Eye (tissue), 1 donor: ENCODE data around the gene LRRC59.
"Not testable (repeated sequence)": the region's sequence is repeated elsewhere in the genome, so short reads cannot be mapped to it uniquely, and the experiment has no call there.

ENCODE experiments used
- DNase-seq: peaks from one replicate; pipeline ENCODE4 v3.0.0-alpha.2; 2015

The LRRC59 gene

DNA sequence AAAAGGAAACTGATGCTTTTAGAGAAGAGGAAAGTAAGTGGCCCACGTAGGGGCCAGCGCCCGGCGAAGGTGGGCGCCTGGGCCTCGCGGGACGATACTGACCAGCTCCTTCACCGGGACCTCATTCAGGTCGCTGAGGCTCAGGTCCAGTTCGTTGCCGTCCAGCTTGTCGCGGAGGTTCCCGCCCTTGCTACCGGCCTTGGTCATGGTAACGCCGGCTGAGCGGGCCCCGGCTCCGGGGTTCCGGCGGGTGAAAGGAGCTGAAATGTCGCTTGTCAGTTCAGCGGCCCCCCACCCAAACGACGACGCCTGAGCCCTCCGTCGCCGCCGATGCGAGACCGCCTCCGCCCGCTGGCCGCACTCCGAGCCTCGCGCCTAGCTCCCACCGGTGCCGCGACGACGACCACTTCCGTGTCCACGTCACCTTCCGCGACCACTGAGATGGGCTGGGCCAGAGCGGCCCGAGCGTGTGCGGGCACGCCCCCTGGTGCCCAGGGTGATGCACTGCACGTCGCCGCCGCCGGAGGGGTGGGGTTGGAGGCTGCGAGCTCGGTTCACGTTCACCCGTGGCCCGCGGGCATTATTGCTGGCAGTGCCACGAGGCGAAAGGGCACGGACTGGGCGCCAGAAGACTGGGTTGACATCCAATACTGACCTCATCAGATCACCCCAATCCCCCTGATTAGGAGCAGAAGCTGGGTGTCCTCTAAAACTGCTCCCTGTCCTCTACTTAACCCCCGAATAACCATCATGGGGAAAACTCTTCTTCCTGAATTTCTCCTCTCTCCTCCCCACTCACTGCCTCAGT is at the start of gene LRRC59:
Gene LRRC59 (minus strand): TSS at position 413 of the 808 bp plus-strand sequence. CDS start 206 bp downstream, at position 207.
- peak; percentile 92 for DNase-seq

- peak; percentile 23 for DNase-seq
These were observed 48.5 kb upstream of the LRRC59 start for GRCh38 chr17:50445730-50446325.

DNA sequence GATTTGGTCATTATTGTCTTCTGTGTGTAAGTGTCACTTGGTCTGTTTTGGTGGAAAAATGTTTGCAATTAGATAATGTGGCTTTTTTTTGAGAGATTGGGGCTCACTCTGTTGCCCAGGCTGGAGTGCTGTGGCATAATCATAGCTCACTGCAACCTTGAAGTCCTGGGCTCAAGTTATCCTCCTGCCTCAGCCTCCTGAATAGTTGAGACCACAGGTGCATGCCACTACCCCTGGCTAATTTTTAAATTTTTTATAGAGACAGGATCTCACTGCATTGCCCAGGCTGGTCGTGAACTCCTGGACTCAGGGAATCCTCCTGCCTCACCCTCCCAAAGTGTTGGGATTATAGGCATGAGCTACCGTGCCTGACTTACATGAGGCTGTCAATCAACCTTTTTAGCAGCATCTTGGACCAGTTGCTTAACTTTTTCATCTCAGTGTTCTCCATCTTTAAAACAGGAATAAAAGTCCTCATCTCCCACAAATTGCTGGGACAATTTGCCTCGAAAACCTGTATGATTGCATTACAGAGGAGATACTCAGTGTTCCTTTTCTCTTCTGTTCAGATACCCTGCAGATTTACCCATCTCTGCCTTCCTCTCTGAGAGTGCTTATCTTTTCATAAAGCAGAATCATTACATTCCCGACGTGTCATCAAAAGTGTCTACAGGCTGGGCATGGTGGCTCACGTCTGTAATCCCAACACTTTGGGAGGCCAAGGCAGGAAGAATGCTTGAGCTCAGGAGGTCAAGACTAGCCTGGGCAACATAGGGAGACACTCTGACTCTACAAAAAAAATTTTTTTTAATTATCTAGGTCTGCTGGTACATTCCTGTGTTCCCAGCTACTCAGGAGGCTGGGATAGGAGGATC is 47.8 kb upstream of the LRRC59 start:
- no peak for DNase-seq

- peak; percentile 19 for DNase-seq
These were observed 46.2 kb upstream of the LRRC59 start for GRCh38 chr17:50443505-50443974.

DNA sequence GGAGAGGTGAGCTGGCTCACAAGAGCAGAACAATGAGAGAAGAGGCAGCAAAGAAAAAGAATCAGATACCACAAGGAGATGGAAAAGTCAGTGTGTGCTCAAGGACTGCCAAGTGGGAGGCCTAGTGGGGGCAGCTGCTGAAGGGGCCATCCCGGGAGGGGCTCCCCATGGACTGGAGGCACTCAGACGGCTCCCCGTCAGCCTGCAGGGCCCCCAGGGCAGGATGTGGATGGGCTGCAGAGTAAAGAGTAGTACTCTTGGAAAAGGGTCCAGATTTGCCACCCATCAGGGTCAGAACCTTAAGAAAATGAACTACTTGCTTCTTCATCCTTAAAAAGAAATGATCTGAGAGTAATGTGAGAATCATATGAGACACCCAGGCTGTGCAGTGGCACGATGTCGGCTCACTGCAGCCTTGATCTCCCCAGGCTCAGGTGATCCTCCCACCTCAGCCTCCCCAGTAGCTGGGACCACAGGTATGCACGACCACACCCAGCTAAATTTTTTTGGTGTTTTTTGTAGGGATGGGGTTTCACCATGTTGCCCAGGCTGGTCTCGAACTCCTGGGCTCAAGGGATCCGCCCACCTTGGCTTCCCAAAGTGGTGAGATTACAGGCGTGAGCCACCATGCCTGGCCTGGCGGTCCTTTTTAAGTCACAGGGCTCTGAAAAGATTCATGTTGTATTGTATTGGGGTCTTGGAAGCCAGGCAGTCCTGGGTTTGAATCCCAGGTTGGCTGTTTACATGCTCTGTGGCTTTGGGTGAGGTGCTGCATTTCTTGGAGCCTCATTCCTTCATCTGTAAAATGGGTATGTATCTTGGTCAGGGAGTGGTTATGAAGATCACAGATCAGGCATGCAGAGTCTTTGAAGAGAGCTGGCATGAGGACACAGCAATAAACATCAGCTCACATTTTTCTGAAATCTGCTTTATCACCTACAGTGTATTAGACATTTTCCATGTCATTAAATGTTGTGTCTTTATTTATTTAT is 43.8 kb upstream of the LRRC59 start:
- no peak for DNase-seq

DNA sequence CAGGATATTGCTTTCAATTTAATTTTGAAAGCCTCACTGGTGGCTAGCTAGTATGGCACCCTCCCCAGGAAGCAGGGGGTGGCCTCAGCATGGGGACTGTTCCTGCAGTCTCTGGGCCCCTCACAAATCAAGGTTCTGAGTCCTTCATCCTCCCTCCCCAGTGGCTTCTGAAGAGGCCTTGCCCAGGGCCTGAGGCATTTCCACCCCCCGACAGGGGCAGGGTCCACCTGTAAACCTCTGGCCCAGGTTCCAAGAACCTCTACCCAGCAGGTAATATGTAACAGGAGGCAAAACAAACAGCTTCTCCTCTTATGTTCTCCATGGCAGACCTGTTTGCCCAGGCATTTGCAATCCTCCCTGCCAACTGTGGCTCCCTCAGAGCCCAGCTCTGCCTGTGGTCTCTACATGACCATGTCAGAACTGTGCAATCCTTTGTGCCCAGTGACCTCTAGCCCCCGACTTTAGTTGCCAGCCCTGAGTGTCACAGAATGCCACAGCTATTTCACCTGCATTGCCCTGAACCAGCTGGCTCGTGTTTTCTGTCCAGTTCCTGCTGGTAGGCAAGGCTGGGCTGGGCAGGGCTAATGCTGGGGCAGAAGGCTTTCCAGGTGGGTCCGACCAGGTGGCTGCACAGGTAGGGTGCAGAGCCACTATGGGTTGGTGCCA is 43.0 kb upstream of the LRRC59 start:
- no peak for DNase-seq

DNA sequence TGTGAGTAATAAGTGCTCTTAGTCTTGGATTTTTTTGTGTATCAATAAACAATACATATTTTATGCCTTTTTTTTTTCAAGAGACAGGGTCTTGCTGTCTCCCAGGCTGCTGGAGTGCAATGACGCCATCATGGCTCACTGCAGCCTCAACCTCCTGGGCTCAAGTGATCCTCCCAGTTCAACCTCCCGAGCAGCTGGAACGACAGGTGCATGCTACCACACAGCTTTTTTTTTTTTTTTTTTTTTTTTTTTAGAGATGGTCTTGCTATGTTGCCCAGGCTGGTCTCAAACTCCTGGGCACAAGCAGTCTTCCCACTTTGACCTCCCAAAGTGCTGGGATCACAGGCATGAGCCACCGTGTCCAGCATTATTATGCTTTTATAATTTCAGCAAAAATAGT is 41.7 kb upstream of the LRRC59 start:
- DNase-seq: no peak

DNA sequence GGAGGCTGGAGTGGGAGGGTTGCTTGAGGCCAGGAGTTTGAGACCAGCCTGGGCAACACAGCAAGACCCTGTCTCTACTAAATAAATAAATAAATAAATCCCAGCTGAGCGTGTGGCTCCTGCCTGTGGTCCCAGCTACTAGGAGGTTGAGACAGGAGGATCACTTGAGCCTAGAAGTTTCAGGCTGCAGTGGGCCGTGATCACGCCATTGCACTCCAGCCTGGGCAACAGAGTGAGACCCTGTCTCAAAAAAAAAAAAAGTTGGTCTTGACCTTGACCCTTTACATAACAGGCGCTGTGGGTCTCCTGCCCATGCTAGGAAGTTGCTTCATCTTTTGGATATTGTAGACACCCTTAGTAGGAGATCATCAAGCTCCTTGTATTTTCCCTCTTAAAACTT is 40.1 kb upstream of the LRRC59 start:
- DNase-seq: no peak

DNA sequence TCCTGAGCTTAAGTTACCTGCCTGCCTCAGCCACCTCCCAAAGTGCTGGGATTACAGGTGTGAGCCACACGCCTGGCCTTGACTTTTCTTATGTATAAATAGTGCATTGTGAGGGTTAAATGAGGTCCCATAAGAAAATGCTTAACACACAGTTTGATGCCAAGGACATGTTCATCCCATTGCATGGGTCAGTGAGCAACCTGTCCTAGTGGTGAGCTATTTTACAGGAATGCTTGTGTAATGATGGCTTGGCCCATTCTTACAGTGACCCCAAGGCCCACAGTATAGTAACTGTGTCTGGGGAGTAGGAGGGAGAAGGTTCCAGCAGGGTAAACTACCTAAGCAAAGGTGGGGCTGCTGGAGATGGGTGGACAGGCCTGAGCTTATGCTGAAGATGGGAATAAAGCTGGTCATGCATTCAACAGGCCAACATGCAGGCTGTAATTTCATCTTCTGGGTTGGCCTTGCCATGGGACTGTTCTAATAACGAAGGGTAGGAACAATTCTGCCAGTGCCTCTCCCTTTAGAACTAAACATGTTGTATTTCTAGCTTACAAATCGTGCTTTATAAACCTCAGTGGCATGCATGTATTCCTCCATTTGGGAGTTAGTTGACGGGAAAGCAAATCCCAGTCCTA is 34.9 kb upstream of the LRRC59 start:
- DNase-seq: no peak

- peak; percentile 24 for DNase-seq
These were observed 33.7 kb upstream of the LRRC59 start for GRCh38 chr17:50430821-50431618.

DNA sequence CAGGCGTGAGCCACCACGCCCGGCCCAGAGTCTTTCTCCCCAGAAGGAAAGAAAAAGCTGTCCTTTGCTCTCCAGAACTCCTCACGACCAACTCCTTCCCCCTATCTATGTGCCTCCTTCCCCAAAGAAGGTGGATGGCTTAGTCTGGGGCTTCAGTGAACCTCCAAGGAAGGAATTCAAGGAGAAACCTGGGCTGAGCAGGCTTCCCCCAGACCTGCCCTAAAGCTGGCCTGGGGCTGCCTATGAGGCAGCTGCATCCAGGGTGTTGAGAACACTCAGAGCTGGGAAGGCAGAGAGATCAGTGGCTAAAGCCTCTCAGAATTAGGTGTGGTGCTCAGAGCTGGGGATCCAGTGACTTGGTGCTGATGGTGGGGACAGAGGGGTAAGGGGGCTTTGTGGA is 32.5 kb upstream of the LRRC59 start:
- DNase-seq: no peak

GRCh38 chr17:50428831-50429424 is 31.6 kb upstream of the LRRC59 start:
- peak; percentile 9 for DNase-seq

GRCh38 chr17:50428126-50428525 is 30.8 kb upstream of the LRRC59 start:
- not testable (repeated sequence) for DNase-seq

DNA sequence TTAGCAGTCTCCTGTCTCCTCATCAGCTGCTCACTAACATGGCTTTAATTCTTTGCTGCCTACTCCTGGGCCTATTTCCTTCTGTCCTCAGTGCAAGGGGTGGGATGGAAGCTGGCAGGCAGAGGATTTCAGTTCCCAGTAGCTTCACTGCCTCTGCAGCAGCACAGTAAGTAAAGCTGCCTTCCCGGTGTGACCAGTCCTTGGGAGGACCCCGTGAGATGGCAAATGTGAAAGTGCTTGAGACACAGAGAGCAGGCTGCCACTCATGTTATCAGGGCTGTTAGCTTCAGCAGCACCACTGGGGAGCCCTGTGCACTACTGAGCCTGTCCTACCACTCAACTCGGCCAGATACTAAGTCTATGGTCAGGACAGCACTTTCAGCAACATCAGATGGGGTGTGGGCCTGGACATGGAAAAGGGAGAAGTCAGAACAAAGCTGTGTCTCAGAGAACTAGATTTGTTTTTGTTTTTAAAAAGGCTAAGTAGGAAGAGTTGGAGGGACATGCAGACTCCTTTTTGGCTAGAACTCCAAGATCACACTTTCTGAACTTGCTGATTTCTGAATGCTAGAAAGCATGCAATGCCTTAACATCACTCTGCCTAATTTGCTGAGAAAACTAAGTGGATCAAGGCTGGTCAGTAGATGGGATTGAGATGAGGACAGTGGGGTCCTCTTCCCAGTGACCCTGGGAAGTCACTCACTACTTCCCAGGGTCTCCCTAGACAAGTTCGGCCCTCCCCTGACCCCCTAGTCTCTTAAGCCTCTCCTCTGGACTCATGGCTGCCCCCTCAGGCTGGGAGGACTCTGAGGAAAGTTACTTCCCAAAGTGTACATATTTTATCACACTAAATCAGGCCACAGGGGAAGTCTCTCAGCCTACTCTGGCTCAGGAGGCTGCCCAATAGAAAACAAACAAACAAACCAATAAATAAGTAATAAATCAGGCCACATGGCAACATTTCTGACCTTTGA is 29.8 kb upstream of the LRRC59 start:
- DNase-seq: peak; percentile 60

DNA sequence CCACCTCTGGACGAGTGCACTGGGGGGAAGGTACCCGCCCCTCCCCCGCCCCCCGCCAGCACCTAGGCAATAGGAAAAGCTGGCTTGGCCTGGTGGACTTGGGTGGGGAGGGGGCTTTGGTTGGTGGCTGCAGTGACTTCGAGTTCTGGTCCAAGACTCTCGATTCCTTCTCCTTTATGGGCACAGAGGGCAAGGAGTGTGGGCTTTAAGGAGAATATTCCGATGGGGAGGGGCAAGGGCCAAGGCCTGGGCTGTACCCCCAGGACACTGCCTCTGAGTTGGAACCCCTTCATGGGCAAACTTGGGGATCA is 29.1 kb upstream of the LRRC59 start:
- no peak for DNase-seq

DNA sequence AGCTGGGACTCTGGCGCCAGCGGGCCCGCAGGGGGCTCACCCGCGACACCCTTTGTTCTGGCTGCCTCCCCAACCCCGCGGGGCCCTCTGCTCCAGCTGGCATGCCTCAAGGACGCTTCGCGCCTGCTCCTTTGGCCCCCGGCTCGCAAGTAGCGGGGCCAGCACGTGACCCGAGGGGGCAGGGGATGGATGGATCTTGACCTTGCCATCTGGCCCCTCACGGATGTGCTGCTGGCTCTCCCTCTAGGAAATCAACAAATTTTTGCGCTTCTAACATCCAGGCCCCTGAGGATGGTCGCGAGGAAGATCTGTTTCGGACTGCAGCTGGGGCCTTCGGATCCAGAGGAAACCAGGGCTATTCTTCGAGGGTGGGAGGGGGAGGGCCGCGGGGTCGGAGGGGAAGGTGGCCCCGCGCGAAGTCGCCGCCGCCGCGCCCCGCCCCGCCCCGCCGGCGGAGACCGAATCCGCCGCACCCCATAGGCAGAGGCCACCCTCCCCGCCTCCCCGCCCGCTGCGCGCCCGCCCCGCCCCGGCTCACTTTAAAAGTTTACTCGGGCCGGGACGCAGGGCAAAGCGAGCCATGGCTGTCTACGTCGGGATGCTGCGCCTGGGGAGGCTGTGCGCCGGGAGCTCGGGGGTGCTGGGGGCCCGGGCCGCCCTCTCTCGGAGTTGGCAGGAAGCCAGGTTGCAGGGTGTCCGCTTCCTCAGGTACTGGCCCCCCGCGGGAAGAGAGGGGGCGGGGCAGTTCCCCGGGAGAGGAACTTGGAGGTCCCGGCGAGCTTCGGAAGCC is 28.6 kb upstream of the LRRC59 start, which contains the start of gene ACSF2:
Gene ACSF2 (plus strand): TSS at position 537 of the 790 bp plus-strand sequence. CDS start 44 bp downstream, at position 581.
- DNase-seq: peak; percentile 72

GRCh38 chr17:50424996-50425681 is 27.8 kb upstream of the LRRC59 start:
- peak; percentile 17 for DNase-seq
